Vagina (tissue), 2 donors: ENCODE data around the gene CKAP2L. TPM values are rescaled to one million over a fixed set of nuclear protein-coding genes. Genes with fewer than 3 reads are reported as not detected.
A peak's percentile ranks its signal among the peaks of the same experiment; 100 is the strongest.
"Not testable (repeated sequence)": the region's sequence is repeated elsewhere in the genome, so short reads cannot be mapped to it uniquely, and the experiment has no call there.

Experiments used
- DNase-seq, 2 donors: peaks; one replicate each; pipeline ENCODE4 v3.0.0-alpha.2; 2017; ENCODE audit errors: extremely low spot score in 2 of 2
- H3K27ac ChIP-seq: fragments of 200-600 bp; sonication (generic); one replicate; pipeline ENCODE4 v1.5.1; 2019
- H3K27me3 ChIP-seq: fragments of 200-600 bp; sonication (generic); one replicate; pipeline ENCODE4 v1.5.1; 2019
- H3K36me3 ChIP-seq, 2 donors: fragments of 200-600 bp; sonication (generic); one replicate each; pipeline ENCODE4 v1.5.1; 2017 to 2019
- H3K4me1 ChIP-seq: fragments of 200-600 bp; sonication (generic); one replicate; pipeline ENCODE4 v1.5.1; 2019
- H3K4me3 ChIP-seq, 2 donors: fragments of 200-600 bp; sonication (generic); 1 replicate in 1 of 2; 2 replicates in 1 of 2; pipeline ENCODE4 v1.5.1; 2016 to 2019
- H3K9me3 ChIP-seq: fragments of 200-600 bp; sonication (generic); one replicate; pipeline ENCODE4 v1.5.1; 2019
- POLR2A ChIP-seq, 2 donors: fragments of 450-650 bp; IDR thresholded peaks; one replicate each; pipeline ENCODE4 v1.6.1; 2017; ENCODE audit warnings: antibody characterized with exemption in 2 of 2, mild to moderate bottlenecking in 2 of 2, moderate library complexity in 2 of 2
- POLR2AphosphoS5 ChIP-seq, 2 donors: sonication (generic); formaldehyde crosslinking; IDR thresholded peaks; one replicate each; pipeline ENCODE4 v1.9.0; 2017; ENCODE audit warnings: antibody characterized with exemption in 2 of 2, mild to moderate bottlenecking in 2 of 2, low read depth in 1 of 2; ENCODE audit not compliant: insufficient read depth in 1 of 2
- intact Hi-C: fragments of 100-400 bp; cut with DNase I; formaldehyde crosslinking; loops from one replicate; pipeline ENCODE4 v1.15.1; 2023
- total RNA-seq: library from RNA; depleted of rRNA; stranded (reverse); fragments of >200 nt; gene quantifications from one replicate; pipeline ENCODE4 v1.2.3, GENCODE V29; 2016
- TF ChIP-seq, protein P1 (sequence below), 3 experiments: fragments of 450-650 bp in 2 of 3; fragments of 200-600 bp in 1 of 3; sonication (generic) in 1 of 3; IDR thresholded peaks; one replicate each; pipeline ENCODE4 v1.5.1; 2017 to 2019; ENCODE audit warnings: antibody characterized with exemption in 3 of 3, mild to moderate bottlenecking in 2 of 3, moderate library complexity in 2 of 3

Gene CKAP2L
- total RNA-seq, 1 donor from 2014 or later: 1.2 TPM

DNA sequence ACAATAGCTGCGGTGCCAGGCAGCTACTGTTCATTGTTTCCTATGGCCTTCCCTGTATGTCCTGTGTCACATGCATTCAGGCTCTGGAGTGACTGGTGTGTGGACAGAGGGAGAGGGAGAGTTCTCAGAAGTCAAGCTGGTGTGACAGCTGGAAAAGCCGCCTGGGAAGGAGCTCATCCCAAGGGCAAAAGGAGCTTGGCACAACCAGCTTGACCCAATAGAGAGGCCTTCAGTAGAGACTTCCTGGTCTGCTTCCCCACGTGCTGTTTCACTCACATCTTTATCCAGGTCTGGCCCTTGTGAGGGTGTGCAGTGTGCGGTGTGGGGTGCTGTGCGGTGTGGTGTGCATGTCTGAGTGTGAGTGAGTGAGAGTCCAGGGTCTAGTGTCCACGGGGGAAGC is 54.7 kb downstream of the CKAP2L start:
- H3K27me3 ChIP-seq: no peaks in the 10 kb centered on the region
- peak in 1 of 2 donors; percentile 67 for DNase-seq
- H3K27ac ChIP-seq: no peak overlapping the region
- no peaks in the 10 kb centered on the region for H3K9me3 ChIP-seq
- H3K4me1 ChIP-seq: no peaks in the 10 kb centered on the region
- no peaks in the 10 kb centered on the region for H3K36me3 ChIP-seq
- intact Hi-C loops: no loop called here
- no peak overlapping the region for H3K4me3 ChIP-seq
- TF ChIP-seq POLR2A (IDR thresholded peaks at IDR 0.05) (no peak), POLR2AphosphoS5 (IDR thresholded peaks at IDR 0.05; ENCODE audit: insufficient read depth in 1 of 2, low read depth in 1 of 2) (no peak)
- TF ChIP-seq, protein P1, sequence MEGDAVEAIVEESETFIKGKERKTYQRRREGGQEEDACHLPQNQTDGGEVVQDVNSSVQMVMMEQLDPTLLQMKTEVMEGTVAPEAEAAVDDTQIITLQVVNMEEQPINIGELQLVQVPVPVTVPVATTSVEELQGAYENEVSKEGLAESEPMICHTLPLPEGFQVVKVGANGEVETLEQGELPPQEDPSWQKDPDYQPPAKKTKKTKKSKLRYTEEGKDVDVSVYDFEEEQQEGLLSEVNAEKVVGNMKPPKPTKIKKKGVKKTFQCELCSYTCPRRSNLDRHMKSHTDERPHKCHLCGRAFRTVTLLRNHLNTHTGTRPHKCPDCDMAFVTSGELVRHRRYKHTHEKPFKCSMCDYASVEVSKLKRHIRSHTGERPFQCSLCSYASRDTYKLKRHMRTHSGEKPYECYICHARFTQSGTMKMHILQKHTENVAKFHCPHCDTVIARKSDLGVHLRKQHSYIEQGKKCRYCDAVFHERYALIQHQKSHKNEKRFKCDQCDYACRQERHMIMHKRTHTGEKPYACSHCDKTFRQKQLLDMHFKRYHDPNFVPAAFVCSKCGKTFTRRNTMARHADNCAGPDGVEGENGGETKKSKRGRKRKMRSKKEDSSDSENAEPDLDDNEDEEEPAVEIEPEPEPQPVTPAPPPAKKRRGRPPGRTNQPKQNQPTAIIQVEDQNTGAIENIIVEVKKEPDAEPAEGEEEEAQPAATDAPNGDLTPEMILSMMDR (IDR thresholded peaks at IDR 0.05): no peak

DNA sequence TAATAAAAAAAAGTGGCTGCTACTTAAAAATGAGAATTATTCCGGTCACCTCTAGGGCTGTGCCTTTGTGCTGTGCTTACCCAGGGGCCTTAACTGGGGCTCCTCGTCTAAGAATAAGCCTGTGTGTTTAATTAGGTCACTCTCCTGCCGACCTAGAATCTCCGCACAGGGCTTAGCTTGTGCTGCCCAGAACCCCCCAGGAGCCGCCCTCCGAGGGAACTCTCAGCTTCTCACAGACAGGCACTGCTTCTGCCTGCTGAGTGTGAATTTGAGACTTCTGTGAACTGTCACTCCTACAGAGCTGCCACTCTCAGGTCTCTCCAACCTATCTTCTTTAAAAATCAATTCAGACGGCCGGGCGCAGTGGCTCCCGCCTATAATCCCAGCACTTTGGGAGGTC is 55.4 kb downstream of the CKAP2L start:
- Histone ChIP-seq H3K9me3 (no peaks in the 10 kb centered on the region), H3K36me3 (no peaks in the 10 kb centered on the region), H3K4me3 (no peak overlapping the region), H3K27ac (no peak overlapping the region), H3K27me3 (no peaks in the 10 kb centered on the region), H3K4me1 (no peaks in the 10 kb centered on the region)
- peak in 1 of 2 donors; percentile 58 for DNase-seq
- TF ChIP-seq, protein P1 (IDR thresholded peaks at IDR 0.05): no peak
- TF ChIP-seq POLR2AphosphoS5 (IDR thresholded peaks at IDR 0.05; ENCODE audit: insufficient read depth in 1 of 2, low read depth in 1 of 2) (no peak), POLR2A (IDR thresholded peaks at IDR 0.05) (no peak)
- intact Hi-C loops: no loop called here

DNA sequence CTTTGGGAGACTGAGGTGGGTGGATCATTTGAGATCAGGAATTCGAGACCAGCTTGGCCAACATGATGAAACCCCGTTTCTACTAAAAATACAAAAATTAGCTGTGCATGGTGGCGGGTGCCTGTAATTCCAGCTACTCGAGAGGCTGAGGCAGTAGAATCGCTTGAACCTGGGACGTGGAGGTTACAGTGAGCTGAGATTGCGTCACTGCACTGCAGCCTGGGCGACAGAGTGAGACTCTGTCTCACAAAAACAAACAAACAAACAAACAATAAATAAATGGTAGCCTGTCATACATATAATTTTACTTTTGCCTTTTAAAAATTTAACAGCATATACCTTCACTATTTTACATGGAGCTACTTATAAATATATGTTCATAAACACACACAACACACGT is 57.5 kb downstream of the CKAP2L start:
- H3K36me3 ChIP-seq, H3K27me3 ChIP-seq, H3K27ac ChIP-seq, H3K4me3 ChIP-seq, H3K4me1 ChIP-seq, intact Hi-C loops, H3K9me3 ChIP-seq, DNase-seq: not testable (repeated sequence)

DNA sequence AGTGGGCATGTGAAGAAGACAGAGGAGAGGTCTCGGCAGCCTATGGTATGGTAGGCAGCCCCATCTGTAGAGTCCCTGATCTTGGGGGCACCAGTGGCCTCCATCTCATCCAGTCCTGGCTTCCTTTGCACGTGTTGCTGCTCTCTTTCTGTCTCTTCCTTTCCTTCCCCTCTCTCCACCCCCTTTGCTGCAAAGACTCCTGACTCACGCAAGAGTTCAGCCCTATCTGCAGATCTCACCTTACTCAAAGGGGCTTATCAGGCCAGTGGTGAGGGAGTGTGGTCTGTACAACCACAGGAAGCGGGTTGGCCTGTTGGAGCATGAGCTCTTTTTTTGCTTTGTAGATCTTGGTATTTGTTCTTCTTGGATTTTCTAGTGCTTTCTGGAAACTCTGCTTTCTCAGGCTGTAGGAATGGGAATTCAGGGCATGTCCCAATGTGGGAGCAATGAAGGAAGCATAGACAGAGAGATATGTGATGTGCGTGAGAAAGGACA is 58.2 kb downstream of the CKAP2L start:
- Histone ChIP-seq H3K9me3 (no peaks in the 10 kb centered on the region), H3K27ac (no peak overlapping the region), H3K36me3 (no peaks in the 10 kb centered on the region), H3K27me3 (no peaks in the 10 kb centered on the region), H3K4me3 (no peak overlapping the region), H3K4me1 (no peaks in the 10 kb centered on the region)
- no peak for DNase-seq
- TF ChIP-seq, protein P1 (IDR thresholded peaks at IDR 0.05): no peak
- TF ChIP-seq POLR2AphosphoS5 (IDR thresholded peaks at IDR 0.05; ENCODE audit: insufficient read depth in 1 of 2, low read depth in 1 of 2) (no peak), POLR2A (IDR thresholded peaks at IDR 0.05) (no peak)
- intact Hi-C loops: no loop called here

DNA sequence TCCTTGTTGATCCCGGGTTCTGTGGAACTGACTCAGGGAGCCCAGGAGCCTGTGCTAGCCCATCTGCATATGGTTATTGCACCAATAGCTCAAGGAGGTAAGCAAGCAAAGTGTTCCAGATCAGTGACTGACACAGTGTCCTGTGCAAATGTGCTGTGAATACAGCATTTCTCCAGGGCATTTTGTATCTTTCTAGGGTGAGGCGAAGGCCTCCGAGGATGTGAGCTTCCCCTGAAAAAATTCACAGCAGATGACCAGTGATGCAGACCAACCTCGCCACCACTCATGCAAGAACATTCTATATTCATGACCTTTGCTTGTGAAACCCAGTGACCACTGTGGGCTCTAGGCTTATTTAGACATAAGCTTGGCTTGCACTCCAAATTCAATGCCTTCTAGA is 58.8 kb downstream of the CKAP2L start:
- no peak overlapping the region for H3K27ac ChIP-seq
- peak in 1 of 2 donors; percentile 56 for DNase-seq
- no peaks in the 10 kb centered on the region for H3K27me3 ChIP-seq
- H3K9me3 ChIP-seq: no peaks in the 10 kb centered on the region
- no peaks in the 10 kb centered on the region for H3K4me1 ChIP-seq
- H3K4me3 ChIP-seq: no peak overlapping the region
- intact Hi-C loops: no loop called here
- no peak for TF ChIP-seq POLR2A (IDR thresholded peaks at IDR 0.05)
- no peak for TF ChIP-seq POLR2AphosphoS5 (IDR thresholded peaks at IDR 0.05; ENCODE audit: insufficient read depth in 1 of 2, low read depth in 1 of 2)
- TF ChIP-seq, protein P1 (IDR thresholded peaks at IDR 0.05): no peak
- H3K36me3 ChIP-seq: no peaks in the 10 kb centered on the region
